Keratinocyte (primary cell): ENCODE data around the gene ORM2.
"Not testable (repeated sequence)": the region's sequence is repeated elsewhere in the genome, so short reads cannot be mapped to it uniquely, and the experiment has no call there.

Experiments used
- EZH2 ChIP-seq: IDR thresholded peaks from one replicate; pipeline ENCODE4 v1.6.1; 2012; ENCODE audit warnings: inconsistent platforms, mild to moderate bottlenecking, low read length, moderate library complexity
- TF ChIP-seq, protein P1 (sequence below), 3 experiments: IDR thresholded peaks in 1 of 3; conservative IDR thresholded peaks in 1 of 3; optimal IDR thresholded peaks in 1 of 3; 2 replicates in 2 of 3; 3 replicates in 1 of 3; pipeline versions ENCODE3 to v1.5.1; 2011; ENCODE audit warnings: low read length in 3 of 3, mild to moderate bottlenecking in 3 of 3, moderate library complexity in 2 of 3, control low read depth in 1 of 3, inconsistent platforms in 1 of 3; ENCODE audit not compliant: insufficient read depth in 2 of 3; ENCODE audit errors: extremely low read depth in 1 of 3

DNA sequence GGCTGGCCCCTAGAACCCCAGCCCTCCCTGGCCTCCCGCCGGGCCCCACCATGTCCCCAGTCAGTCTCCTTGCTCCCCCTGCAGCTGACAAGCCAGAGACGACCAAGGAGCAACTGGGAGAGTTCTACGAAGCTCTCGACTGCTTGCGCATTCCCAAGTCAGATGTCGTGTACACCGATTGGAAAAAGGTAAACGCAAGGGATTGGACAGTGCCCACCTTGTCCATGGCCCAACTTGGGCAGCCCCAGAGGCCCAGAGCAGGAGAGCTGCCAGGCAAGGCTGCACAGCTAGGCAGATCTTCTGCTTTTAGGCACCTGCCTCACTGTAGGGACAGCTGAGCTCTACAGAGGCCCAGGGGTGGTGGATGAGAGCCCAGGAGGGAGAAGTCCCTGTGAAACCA lies 4.7 kb upstream of the ORM2 start:
- TF ChIP-seq EZH2, result not testable (repeated sequence)
- TF ChIP-seq, protein P1, sequence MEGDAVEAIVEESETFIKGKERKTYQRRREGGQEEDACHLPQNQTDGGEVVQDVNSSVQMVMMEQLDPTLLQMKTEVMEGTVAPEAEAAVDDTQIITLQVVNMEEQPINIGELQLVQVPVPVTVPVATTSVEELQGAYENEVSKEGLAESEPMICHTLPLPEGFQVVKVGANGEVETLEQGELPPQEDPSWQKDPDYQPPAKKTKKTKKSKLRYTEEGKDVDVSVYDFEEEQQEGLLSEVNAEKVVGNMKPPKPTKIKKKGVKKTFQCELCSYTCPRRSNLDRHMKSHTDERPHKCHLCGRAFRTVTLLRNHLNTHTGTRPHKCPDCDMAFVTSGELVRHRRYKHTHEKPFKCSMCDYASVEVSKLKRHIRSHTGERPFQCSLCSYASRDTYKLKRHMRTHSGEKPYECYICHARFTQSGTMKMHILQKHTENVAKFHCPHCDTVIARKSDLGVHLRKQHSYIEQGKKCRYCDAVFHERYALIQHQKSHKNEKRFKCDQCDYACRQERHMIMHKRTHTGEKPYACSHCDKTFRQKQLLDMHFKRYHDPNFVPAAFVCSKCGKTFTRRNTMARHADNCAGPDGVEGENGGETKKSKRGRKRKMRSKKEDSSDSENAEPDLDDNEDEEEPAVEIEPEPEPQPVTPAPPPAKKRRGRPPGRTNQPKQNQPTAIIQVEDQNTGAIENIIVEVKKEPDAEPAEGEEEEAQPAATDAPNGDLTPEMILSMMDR (optimal IDR thresholded peaks at IDR 0.05 in 1 of 3, IDR thresholded peaks at IDR 0.05 in 1 of 3, conservative IDR thresholded peaks at IDR 0.05 in 1 of 3; ENCODE audit: extremely low read depth in 1 of 3, insufficient read depth in 2 of 3, low read length in 3 of 3), result not testable (repeated sequence)
